ENCODE measurements around the gene KCNN4.
A peak's percentile ranks its signal among the peaks of the same experiment; 100 is the strongest.

Gene KCNN4

DNA sequence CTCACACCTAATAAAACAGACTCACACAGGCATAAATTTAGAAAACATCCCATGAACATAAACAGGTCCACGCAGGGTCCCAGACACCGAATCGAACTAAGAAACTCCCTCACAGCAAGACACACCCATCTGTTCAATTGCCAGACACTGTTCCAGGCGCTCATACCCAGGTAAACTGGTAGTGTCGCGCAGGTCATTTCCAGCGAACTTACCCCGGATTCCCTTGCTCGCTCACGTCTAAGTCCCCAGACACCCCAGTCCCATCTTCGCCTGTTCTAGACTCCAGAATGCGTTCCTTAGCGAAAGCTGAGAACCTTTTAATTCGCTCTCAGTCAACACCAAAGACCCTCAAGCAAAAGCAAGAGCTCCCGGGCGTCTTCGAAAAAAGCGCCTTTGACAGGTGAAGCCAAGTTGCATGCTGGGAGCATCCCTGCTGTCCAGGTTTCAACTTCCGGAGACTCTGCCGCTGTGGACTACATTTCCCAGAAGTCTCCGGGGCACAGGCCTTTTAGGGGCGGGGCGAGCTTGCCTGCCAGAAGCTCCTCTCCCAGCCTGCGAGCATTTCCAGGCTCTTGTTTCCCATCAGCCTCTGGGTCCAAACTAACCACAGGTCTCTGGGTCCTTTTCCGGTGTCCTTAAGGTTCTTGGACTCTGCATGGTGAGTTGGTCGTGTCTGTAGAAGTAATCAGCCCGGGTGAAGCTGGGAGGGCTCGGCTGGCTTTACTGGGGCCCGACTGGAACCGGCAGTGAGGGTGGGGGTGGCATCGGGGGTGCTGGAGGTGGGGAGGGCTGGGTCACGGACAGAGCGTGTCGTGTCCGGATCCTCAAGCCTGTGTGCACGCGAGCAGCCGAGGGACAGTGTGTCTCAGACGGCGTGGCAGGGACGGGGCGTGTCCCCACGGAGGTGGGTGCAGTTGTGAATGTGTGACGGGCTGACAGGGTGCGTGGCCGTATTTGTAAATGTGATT is 46.3 kb upstream of the KCNN4 start, which contains the start of gene ZNF283 (continued):
- TF ChIP-seq ZNF585B (tag by site-specific recombination; IDR thresholded peaks at IDR 0.05), result no peak; the same call in 1 of the 2 replicates
- no peak for TF ChIP-seq KLF10 (tag by site-specific recombination; IDR thresholded peaks at IDR 0.05)
- no peak for TF ChIP-seq MYNN (tag by site-specific recombination; IDR thresholded peaks at IDR 0.05; ENCODE audit: borderline replicate concordance)
- TF ChIP-seq KLF8 (tag by site-specific recombination; IDR thresholded peaks at IDR 0.05), result peak; percentile 38; the same call in 1 of the 2 replicates
- no peak; the same call in 1 of the 2 replicates for TF ChIP-seq ZNF341 (tag by site-specific recombination; IDR thresholded peaks at IDR 0.05; ENCODE audit: low read depth)
- TF ChIP-seq SP2 (tag by site-specific recombination; IDR thresholded peaks at IDR 0.05), result peak; percentile 52; the same call in 1 of the 2 replicates
- TF ChIP-seq EGR2 (tag by site-specific recombination; IDR thresholded peaks at IDR 0.05; ENCODE audit: low read depth), result no peak
- TF ChIP-seq TCF7L2 (IDR thresholded peaks at IDR 0.05; ENCODE audit: borderline replicate concordance, low read depth, low read length), result no peak
- TF ChIP-seq, protein P1, sequence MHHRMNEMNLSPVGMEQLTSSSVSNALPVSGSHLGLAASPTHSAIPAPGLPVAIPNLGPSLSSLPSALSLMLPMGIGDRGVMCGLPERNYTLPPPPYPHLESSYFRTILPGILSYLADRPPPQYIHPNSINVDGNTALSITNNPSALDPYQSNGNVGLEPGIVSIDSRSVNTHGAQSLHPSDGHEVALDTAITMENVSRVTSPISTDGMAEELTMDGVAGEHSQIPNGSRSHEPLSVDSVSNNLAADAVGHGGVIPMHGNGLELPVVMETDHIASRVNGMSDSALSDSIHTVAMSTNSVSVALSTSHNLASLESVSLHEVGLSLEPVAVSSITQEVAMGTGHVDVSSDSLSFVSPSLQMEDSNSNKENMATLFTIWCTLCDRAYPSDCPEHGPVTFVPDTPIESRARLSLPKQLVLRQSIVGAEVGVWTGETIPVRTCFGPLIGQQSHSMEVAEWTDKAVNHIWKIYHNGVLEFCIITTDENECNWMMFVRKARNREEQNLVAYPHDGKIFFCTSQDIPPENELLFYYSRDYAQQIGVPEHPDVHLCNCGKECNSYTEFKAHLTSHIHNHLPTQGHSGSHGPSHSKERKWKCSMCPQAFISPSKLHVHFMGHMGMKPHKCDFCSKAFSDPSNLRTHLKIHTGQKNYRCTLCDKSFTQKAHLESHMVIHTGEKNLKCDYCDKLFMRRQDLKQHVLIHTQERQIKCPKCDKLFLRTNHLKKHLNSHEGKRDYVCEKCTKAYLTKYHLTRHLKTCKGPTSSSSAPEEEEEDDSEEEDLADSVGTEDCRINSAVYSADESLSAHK (tag by site-specific recombination; IDR thresholded peaks at IDR 0.05), result no peak; the same call in 1 of the 2 replicates
- TF ChIP-seq ZNF843 (tag by site-specific recombination; IDR thresholded peaks at IDR 0.05), result no peak; the same call in 1 of the 2 replicates
- no peak for TF ChIP-seq ZNF202 (tag by site-specific recombination; IDR thresholded peaks at IDR 0.05; ENCODE audit: borderline replicate concordance)
- 0 out of 2 replicates have a peak, but pooled peaks have one; percentile 36 for TF ChIP-seq ZNF155 (tag by site-specific recombination; IDR thresholded peaks at IDR 0.05)
- TF ChIP-seq GLI4 (tag by site-specific recombination; IDR thresholded peaks at IDR 0.05), result no peak
- no peak for TF ChIP-seq ZNF704 (tag by site-specific recombination; IDR thresholded peaks at IDR 0.05)
- peak; percentile 30; the same call in 1 of the 2 replicates for TF ChIP-seq SCRT2 (tag by site-specific recombination; IDR thresholded peaks at IDR 0.05)
- TF ChIP-seq ZNF518A (tag by site-specific recombination; conservative IDR thresholded peaks at IDR 0.05; ENCODE audit: low read depth), result peak; percentile 99
- peak; percentile 87 for TF ChIP-seq ZXDB (tag by site-specific recombination; IDR thresholded peaks at IDR 0.05)
- TF ChIP-seq SCRT1 (tag by site-specific recombination; IDR thresholded peaks at IDR 0.05; ENCODE audit: borderline replicate concordance), result 0 out of 2 replicates have a peak, but pooled peaks have one; percentile 50
- no peak; the same call in 1 of the 2 replicates for TF ChIP-seq ZBTB21 (tag by site-specific recombination; IDR thresholded peaks at IDR 0.05)
- TF ChIP-seq ZNF324 (tag by site-specific recombination; IDR thresholded peaks at IDR 0.05), result peak; percentile 85; the same call in 1 of the 2 replicates
- TF ChIP-seq ZNF660 (tag by site-specific recombination; IDR thresholded peaks at IDR 0.05), result peak; percentile 84
- no peak for TF ChIP-seq GLI2 (tag by site-specific recombination; IDR thresholded peaks at IDR 0.05; ENCODE audit: borderline replicate concordance, low read depth)
- no peak for TF ChIP-seq ZNF311 (tag by site-specific recombination; IDR thresholded peaks at IDR 0.05; ENCODE audit: borderline replicate concordance)
- TF ChIP-seq ZBTB26 (tag by site-specific recombination; optimal IDR thresholded peaks at IDR 0.05), result peak; percentile 34
- TF ChIP-seq ZNF549 (tag by site-specific recombination; IDR thresholded peaks at IDR 0.05), result no peak
- no peak for TF ChIP-seq ZSCAN23 (tag by site-specific recombination; IDR thresholded peaks at IDR 0.05)
- TF ChIP-seq SP7 (tag by site-specific recombination; IDR thresholded peaks at IDR 0.05), result peak; percentile 54; the same call in 1 of the 2 replicates
- TF ChIP-seq ZNF529 (tag by site-specific recombination; IDR thresholded peaks at IDR 0.05; ENCODE audit: insufficient replicate concordance), result no peak
- TF ChIP-seq ZNF221 (tag by site-specific recombination; IDR thresholded peaks at IDR 0.05; ENCODE audit: borderline replicate concordance), result no peak
- peak; percentile 57 for TF ChIP-seq KLF16 (tag by site-specific recombination; IDR thresholded peaks at IDR 0.05)
